SK-N-SH treated with all-trans-retinoic acid at 6 μM for 48 hours (cell line): ENCODE data around the gene CDC14A.

Source experiments
- ATAC-seq: fragments of 200-7000 bp; cut with Tn5 transposase; 3 replicates; pipeline ENCODE4 v1.9.1; 2020; ENCODE audit warnings: mild to moderate bottlenecking, moderate library complexity
- ARNTL ChIP-seq: fragments of 450-650 bp; formaldehyde crosslinking; IDR thresholded peaks from 2 replicates; pipeline ENCODE4 v1.5.0; 2020; ENCODE audit warnings: low read depth, mild to moderate bottlenecking, moderate library complexity, borderline replicate concordance
- BACH2 ChIP-seq: fragments of 250-450 bp; sonication (Bioruptor Pico); IDR thresholded peaks from 2 replicates; pipeline ENCODE4 v1.9.0; 2021; ENCODE audit warnings: mild to moderate bottlenecking, borderline replicate concordance
- CREB5 ChIP-seq: fragments of 250-450 bp; sonication (Bioruptor Pico); IDR thresholded peaks from 2 replicates; pipeline ENCODE4 v1.5.1; 2020; ENCODE audit warnings: low read depth, mild to moderate bottlenecking, moderate library complexity
- CSDC2 ChIP-seq: fragments of 250-450 bp; sonication (Bioruptor Pico); IDR thresholded peaks from 2 replicates; pipeline ENCODE4 v1.5.0; 2020; ENCODE audit warnings: mild to moderate bottlenecking, moderate library complexity
- ESRRG ChIP-seq: fragments of 250-450 bp; sonication (Bioruptor Pico); IDR thresholded peaks from 2 replicates; pipeline ENCODE4 v1.6.1; 2021; ENCODE audit warnings: mild to moderate bottlenecking
- GLIS3 ChIP-seq: fragments of 250-450 bp; sonication (Bioruptor Pico); IDR thresholded peaks from 2 replicates; pipeline ENCODE4 v1.5.0; 2020; ENCODE audit warnings: mild to moderate bottlenecking, moderate library complexity
- ISL1 ChIP-seq: fragments of 250-450 bp; sonication (Bioruptor Pico); IDR thresholded peaks from 2 replicates; pipeline ENCODE4 v2.1.2; 2022; ENCODE audit warnings: mild to moderate bottlenecking, moderate library complexity
- OSR1 ChIP-seq: fragments of 250-450 bp; sonication (Bioruptor Pico); IDR thresholded peaks from 2 replicates; pipeline ENCODE4 v1.8.0; 2022; ENCODE audit warnings: moderate library complexity, mild to moderate bottlenecking, inconsistent platforms
- RARB ChIP-seq: fragments of 250-450 bp; sonication (Bioruptor Pico); IDR thresholded peaks from 2 replicates; pipeline ENCODE4 v1.8.0; 2021; ENCODE audit warnings: mild to moderate bottlenecking, moderate library complexity
- SNAI2 ChIP-seq: fragments of 250-450 bp; sonication (Bioruptor Pico); IDR thresholded peaks from 2 replicates; pipeline ENCODE4 v1.5.0; 2020; ENCODE audit warnings: mild to moderate bottlenecking, moderate library complexity
- TCF4 ChIP-seq: fragments of 250-450 bp; sonication (Bioruptor Pico); IDR thresholded peaks from 2 replicates; pipeline ENCODE4 v1.8.0; 2021; ENCODE audit warnings: mild to moderate bottlenecking, moderate library complexity, borderline replicate concordance
- ZFP3 ChIP-seq: fragments of 250-450 bp; sonication (Bioruptor Pico); IDR thresholded peaks from 2 replicates; pipeline ENCODE4 v1.5.0; 2020; ENCODE audit warnings: mild to moderate bottlenecking, moderate library complexity
- ZFP30 ChIP-seq: fragments of 450-650 bp; formaldehyde crosslinking; IDR thresholded peaks from 2 replicates; pipeline ENCODE4 v1.5.0; 2022; ENCODE audit warnings: mild to moderate bottlenecking, moderate library complexity
- ZNF565 ChIP-seq: fragments of 450-650 bp; formaldehyde crosslinking; conservative IDR thresholded peaks from 2 replicates; pipeline ENCODE4 v1.5.0; 2020; ENCODE audit warnings: low read depth, mild to moderate bottlenecking, moderate library complexity
- ZNF70 ChIP-seq: fragments of 450-650 bp; formaldehyde crosslinking; IDR thresholded peaks from 2 replicates; pipeline ENCODE4 v1.5.0; 2020; ENCODE audit warnings: mild to moderate bottlenecking, moderate library complexity
- ZNF8 ChIP-seq: fragments of 450-650 bp; formaldehyde crosslinking; IDR thresholded peaks from 2 replicates; pipeline ENCODE4 v1.5.0; 2020; ENCODE audit warnings: mild to moderate bottlenecking, moderate library complexity
- TF ChIP-seq, protein P1 (sequence below): fragments of 250-450 bp; sonication (Bioruptor Pico); IDR thresholded peaks from 2 replicates; pipeline ENCODE4 v1.8.0; 2020; ENCODE audit warnings: mild to moderate bottlenecking, moderate library complexity, borderline replicate concordance
- TF ChIP-seq, protein P2 (sequence below): fragments of 250-450 bp; sonication (Bioruptor Pico); IDR thresholded peaks from 2 replicates; pipeline ENCODE4 v1.8.0; 2021; ENCODE audit warnings: low read depth, mild to moderate bottlenecking, moderate library complexity, borderline replicate concordance
- TF ChIP-seq, protein P3 (sequence below): fragments of 250-450 bp; sonication (Bioruptor Pico); IDR thresholded peaks from 2 replicates; pipeline ENCODE4 v1.5.0; 2020; ENCODE audit warnings: mild to moderate bottlenecking, moderate library complexity

Gene CDC14A

DNA sequence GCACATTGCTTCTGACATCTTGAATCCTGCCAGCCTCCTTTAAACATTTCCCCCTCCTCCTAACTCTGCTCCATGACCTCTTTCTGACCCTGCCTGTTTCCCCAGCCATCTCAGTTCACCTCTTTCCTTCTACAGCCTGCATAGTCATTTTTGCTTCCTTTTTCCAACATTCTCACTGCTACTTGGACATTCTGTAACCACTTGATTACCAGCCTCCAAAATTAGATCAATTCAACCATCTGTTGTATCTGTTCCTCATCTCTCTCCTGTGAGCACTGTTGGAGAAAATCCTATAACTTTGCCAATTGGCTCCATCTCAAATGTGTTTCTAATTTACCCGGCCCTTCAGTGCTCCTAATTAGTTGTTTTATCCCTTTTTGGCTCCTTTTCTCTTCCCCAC lies 158.1 kb downstream of the CDC14A start:
- ATAC-seq: peak; percentile 86
- no peak for TF ChIP-seq CREB5 (CRISPR knock-in tag)
- no peak for TF ChIP-seq ARNTL (CRISPR knock-in tag)
- TF ChIP-seq, protein P1, sequence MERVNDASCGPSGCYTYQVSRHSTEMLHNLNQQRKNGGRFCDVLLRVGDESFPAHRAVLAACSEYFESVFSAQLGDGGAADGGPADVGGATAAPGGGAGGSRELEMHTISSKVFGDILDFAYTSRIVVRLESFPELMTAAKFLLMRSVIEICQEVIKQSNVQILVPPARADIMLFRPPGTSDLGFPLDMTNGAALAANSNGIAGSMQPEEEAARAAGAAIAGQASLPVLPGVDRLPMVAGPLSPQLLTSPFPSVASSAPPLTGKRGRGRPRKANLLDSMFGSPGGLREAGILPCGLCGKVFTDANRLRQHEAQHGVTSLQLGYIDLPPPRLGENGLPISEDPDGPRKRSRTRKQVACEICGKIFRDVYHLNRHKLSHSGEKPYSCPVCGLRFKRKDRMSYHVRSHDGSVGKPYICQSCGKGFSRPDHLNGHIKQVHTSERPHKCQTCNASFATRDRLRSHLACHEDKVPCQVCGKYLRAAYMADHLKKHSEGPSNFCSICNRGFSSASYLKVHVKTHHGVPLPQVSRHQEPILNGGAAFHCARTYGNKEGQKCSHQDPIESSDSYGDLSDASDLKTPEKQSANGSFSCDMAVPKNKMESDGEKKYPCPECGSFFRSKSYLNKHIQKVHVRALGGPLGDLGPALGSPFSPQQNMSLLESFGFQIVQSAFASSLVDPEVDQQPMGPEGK (CRISPR knock-in tag): no peak
- TF ChIP-seq, protein P2, sequence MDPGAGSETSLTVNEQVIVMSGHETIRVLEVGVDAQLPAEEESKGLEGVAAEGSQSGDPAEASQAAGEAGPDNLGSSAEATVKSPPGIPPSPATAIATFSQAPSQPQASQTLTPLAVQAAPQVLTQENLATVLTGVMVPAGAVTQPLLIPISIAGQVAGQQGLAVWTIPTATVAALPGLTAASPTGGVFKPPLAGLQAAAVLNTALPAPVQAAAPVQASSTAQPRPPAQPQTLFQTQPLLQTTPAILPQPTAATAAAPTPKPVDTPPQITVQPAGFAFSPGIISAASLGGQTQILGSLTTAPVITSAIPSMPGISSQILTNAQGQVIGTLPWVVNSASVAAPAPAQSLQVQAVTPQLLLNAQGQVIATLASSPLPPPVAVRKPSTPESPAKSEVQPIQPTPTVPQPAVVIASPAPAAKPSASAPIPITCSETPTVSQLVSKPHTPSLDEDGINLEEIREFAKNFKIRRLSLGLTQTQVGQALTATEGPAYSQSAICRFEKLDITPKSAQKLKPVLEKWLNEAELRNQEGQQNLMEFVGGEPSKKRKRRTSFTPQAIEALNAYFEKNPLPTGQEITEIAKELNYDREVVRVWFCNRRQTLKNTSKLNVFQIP (CRISPR knock-in tag): no peak
- TF ChIP-seq RARB (CRISPR knock-in tag): no peak
- TF ChIP-seq ZNF565: no peak
- peak; percentile 71; the same call in 1 of the 2 replicates for TF ChIP-seq SNAI2
- TF ChIP-seq BACH2: no peak
- no peak for TF ChIP-seq GLIS3 (CRISPR knock-in tag)
- no peak for TF ChIP-seq CSDC2 (CRISPR knock-in tag)
- no peak for TF ChIP-seq ZNF70 (CRISPR knock-in tag)
- TF ChIP-seq TCF4: peak; percentile 70; the same call in 1 of the 2 replicates
- TF ChIP-seq ZFP30 (CRISPR knock-in tag): no peak
- TF ChIP-seq ISL1 (CRISPR knock-in tag): peak; percentile 32; the same call in 1 of the 2 replicates
- TF ChIP-seq, protein P3, sequence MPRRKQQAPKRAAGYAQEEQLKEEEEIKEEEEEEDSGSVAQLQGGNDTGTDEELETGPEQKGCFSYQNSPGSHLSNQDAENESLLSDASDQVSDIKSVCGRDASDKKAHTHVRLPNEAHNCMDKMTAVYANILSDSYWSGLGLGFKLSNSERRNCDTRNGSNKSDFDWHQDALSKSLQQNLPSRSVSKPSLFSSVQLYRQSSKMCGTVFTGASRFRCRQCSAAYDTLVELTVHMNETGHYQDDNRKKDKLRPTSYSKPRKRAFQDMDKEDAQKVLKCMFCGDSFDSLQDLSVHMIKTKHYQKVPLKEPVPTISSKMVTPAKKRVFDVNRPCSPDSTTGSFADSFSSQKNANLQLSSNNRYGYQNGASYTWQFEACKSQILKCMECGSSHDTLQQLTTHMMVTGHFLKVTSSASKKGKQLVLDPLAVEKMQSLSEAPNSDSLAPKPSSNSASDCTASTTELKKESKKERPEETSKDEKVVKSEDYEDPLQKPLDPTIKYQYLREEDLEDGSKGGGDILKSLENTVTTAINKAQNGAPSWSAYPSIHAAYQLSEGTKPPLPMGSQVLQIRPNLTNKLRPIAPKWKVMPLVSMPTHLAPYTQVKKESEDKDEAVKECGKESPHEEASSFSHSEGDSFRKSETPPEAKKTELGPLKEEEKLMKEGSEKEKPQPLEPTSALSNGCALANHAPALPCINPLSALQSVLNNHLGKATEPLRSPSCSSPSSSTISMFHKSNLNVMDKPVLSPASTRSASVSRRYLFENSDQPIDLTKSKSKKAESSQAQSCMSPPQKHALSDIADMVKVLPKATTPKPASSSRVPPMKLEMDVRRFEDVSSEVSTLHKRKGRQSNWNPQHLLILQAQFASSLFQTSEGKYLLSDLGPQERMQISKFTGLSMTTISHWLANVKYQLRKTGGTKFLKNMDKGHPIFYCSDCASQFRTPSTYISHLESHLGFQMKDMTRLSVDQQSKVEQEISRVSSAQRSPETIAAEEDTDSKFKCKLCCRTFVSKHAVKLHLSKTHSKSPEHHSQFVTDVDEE (CRISPR knock-in tag): peak; percentile 83
- no peak for TF ChIP-seq ESRRG
- TF ChIP-seq OSR1 (CRISPR knock-in tag): no peak

GRCh38 chr1:100511058-100511457 lies 158.8 kb downstream of the CDC14A start:
- no peak; the same call in 2 of the 3 replicates for ATAC-seq
- no peak for TF ChIP-seq ZFP3 (CRISPR knock-in tag)
- TF ChIP-seq RARB (CRISPR knock-in tag): no peak
- TF ChIP-seq ESRRG: no peak
- no peak for TF ChIP-seq ZNF70 (CRISPR knock-in tag)
- TF ChIP-seq, protein P3 (CRISPR knock-in tag): no peak
- no peak for TF ChIP-seq TCF4
- TF ChIP-seq CSDC2 (CRISPR knock-in tag): no peak
- no peak for TF ChIP-seq ZNF8
- TF ChIP-seq ISL1 (CRISPR knock-in tag): no peak
- no peak for TF ChIP-seq ZNF565
- TF ChIP-seq ARNTL (CRISPR knock-in tag): no peak

DNA sequence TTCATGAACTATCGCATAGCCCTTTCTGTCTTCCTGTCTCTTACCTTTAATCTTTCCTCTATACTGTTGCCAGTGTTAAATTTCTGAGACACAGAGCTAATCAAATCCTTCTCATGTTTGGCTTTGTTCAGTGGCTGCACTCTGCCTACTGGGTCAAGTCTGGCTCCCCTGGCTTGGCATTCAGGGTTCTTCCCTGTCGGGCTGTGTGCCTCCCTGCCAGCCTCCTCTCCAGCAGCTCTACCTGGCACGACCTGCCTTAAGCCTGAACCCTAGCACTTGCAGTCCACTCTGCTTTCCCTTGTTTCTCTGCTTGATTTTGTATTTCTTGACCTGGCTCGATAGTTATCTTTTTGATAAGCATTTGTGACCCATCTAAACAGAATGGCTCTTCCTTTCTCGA lies 159.5 kb downstream of the CDC14A start:
- no peak for ATAC-seq
- no peak for TF ChIP-seq ZNF565
- TF ChIP-seq ZFP30 (CRISPR knock-in tag): no peak
- no peak for TF ChIP-seq SNAI2
- TF ChIP-seq ARNTL (CRISPR knock-in tag): no peak
- TF ChIP-seq ZNF8: no peak
- TF ChIP-seq TCF4: no peak
- no peak for TF ChIP-seq CREB5 (CRISPR knock-in tag)
- no peak for TF ChIP-seq RARB (CRISPR knock-in tag)
